Activated T-cell treated with anti-CD3 and anti-CD28 coated beads, Interleukin-2, amount 50 U/mL, for 4 hours (primary cell): ENCODE data around the gene TANGO6. TPM values are rescaled to one million over a fixed set of nuclear protein-coding genes. Genes with fewer than 3 reads are reported as not detected.

Experiments
- ATAC-seq, 2 donors: fragments of 200-7000 bp; cut with Tn5 transposase; one replicate each; pipeline ENCODE4 v1.10.0; 2021
- DNase-seq: peaks from one replicate; pipeline ENCODE4 v3.0.0-alpha.2; 2020
- H3K27me3 Mint-ChIP-seq: one replicate; pipeline ENCODE4 v1.8.0; 2021; ENCODE audit warnings: low read depth, mixed read lengths
- H3K36me3 Mint-ChIP-seq: one replicate; pipeline ENCODE4 v1.8.0; 2022; ENCODE audit warnings: mixed read lengths; ENCODE audit not compliant: insufficient read depth
- H3K4me1 Mint-ChIP-seq: one replicate; pipeline ENCODE4 v1.8.0; 2021; ENCODE audit warnings: low read depth, mixed read lengths
- H3K4me3 Mint-ChIP-seq: one replicate; pipeline ENCODE4 v1.8.0; 2021; ENCODE audit warnings: mild to moderate bottlenecking, moderate library complexity, mixed read lengths
- H3K9me3 Mint-ChIP-seq: one replicate; pipeline ENCODE4 v1.8.0; 2021; ENCODE audit warnings: mixed read lengths
- total RNA-seq, 3 donors: library from RNA; stranded (reverse); gene quantifications; one replicate each; pipeline ENCODE4 v1.2.1, GENCODE V29; 2021

Gene TANGO6
- total RNA-seq, 3 donors from 2014 or later = 29.6 to 37.7 (median 33.4) TPM

GRCh38 chr16:68943961-68944360, 100.6 kb downstream of the TANGO6 start:
- Mint-ChIP-seq H3K4me3 (no peak overlapping the region), H3K4me1 (no peaks in the 10 kb centered on the region), H3K36me3 (peaks cover 29% of the 10 kb centered on the region), H3K9me3 (peaks cover 8% of the 10 kb centered on the region), H3K27me3 (no peaks in the 10 kb centered on the region)
- no peak for ATAC-seq
- no peak for DNase-seq

GRCh38 chr16:68948230-68948910, 105.0 kb downstream of the TANGO6 start:
- H3K9me3 Mint-ChIP-seq = peaks cover 8% of the 10 kb centered on the region
- H3K4me3 Mint-ChIP-seq = no peak overlapping the region
- H3K36me3 Mint-ChIP-seq = peaks cover 29% of the 10 kb centered on the region
- no peaks in the 10 kb centered on the region for H3K27me3 Mint-ChIP-seq
- DNase-seq (no peak), ATAC-seq (no peak)
- no peaks in the 10 kb centered on the region for H3K4me1 Mint-ChIP-seq

DNA sequence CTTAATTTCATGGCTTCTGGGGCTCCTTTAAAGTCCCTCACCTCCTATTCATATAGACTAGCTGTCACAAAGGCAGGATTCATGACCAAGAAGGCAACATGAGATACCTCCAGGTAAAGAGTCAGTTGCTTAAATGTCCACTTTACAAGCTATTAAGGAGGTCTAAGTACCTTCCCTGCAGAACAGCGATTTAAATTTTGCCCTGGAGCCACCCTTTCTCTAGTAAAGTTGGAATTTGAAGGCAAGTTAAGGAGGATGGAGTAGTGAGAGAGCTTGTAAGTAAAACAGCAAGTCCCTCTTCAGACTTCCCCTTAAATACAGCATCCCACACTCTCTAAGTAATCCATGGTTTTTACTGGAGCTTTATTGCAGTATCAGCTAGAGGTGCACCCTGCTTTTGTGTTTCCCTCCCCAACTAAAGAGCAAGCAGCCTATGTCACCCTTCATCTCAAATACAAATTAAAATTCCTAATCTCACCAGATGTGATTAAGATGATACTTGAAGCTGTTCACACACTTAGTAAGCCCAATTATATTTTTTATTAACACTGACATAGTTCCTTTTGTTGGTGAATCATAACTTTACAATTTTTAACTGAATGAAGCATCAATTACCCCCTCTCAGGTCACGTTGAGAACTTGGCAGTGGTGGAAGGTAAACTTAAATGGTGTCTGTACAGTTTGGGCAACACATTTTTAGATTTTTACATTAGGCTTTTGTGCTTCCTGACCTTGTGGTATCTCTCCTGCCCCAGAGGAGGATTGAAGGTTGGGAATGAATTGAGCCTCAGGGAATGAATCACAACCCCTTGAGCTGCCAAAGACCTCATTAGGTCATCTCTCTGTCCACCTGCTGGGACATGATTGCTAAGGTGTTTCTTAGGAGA, 108.9 kb downstream of the TANGO6 start:
- no peaks in the 10 kb centered on the region for H3K4me1 Mint-ChIP-seq
- DNase-seq = no peak
- ATAC-seq = no peak
- H3K27me3 Mint-ChIP-seq = no peaks in the 10 kb centered on the region
- H3K9me3 Mint-ChIP-seq = no peaks in the 10 kb centered on the region
- peaks cover 8% of the 10 kb centered on the region for H3K36me3 Mint-ChIP-seq
- no peak overlapping the region for H3K4me3 Mint-ChIP-seq

- no peaks in the 10 kb centered on the region for H3K9me3 Mint-ChIP-seq
- ATAC-seq = no peak
- H3K4me3 Mint-ChIP-seq = no peak overlapping the region
- no peak for DNase-seq
- H3K4me1 Mint-ChIP-seq = no peaks in the 10 kb centered on the region
- H3K36me3 Mint-ChIP-seq = peaks cover 2% of the 10 kb centered on the region
- H3K27me3 Mint-ChIP-seq = no peaks in the 10 kb centered on the region
Observed at GRCh38 chr16:68954911-68955635, 111.7 kb downstream of the TANGO6 start.

GRCh38 chr16:68960910-68961309, 117.6 kb downstream of the TANGO6 start:
- Mint-ChIP-seq H3K36me3 (peaks cover 8% of the 10 kb centered on the region), H3K9me3 (no peaks in the 10 kb centered on the region), H3K27me3 (no peaks in the 10 kb centered on the region), H3K4me3 (no peak overlapping the region), H3K4me1 (no peaks in the 10 kb centered on the region)
- DNase-seq (no peak), ATAC-seq (no peak)

GRCh38 chr16:68961778-68962402, 118.6 kb downstream of the TANGO6 start:
- Mint-ChIP-seq H3K4me3 (no peak overlapping the region), H3K9me3 (no peaks in the 10 kb centered on the region), H3K27me3 (no peaks in the 10 kb centered on the region), H3K4me1 (no peaks in the 10 kb centered on the region), H3K36me3 (peaks cover 8% of the 10 kb centered on the region)
- DNase-seq (no peak), ATAC-seq (no peak)

DNA sequence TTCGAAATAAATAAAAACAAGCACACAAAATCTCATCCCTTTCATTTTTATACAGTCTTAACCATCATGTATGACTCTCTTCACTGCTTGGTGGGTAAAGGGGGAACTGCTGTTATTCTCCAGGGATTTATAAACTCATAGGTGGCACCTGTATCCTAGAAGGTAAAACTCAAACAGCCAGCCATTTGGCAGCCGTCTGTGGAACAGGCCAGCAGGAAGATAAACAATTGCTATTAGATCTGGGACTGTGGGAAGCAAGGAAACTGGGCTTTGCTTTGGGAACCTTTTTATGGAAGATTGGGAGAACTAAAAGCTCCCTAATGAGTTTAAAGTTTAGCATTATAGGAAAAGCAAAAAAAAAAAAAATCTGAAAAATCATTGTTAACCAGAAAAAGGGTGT, 126.0 kb downstream of the TANGO6 start:
- no peak for ATAC-seq

DNA sequence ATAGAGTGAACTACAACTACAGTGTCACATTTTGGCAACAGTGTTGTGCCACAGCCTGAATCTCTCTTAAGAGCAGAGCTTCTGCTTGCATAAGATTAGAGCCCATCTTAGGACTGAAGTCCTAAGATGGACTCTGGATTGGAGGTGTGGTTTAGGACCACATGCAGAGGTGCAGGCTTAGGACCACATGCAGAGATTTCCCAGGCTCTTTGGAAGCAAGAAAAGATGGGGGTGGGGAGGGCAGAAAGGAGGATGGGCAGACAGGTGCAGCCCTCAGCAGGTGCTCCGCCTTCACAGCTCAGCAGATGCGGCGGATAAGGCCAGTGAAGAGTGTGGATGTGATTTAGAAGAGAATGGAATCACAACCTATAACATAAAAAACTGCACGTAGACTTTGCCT, 128.7 kb downstream of the TANGO6 start:
- Mint-ChIP-seq H3K27me3 (no peaks in the 10 kb centered on the region), H3K36me3 (peaks cover 28% of the 10 kb centered on the region), H3K9me3 (no peaks in the 10 kb centered on the region), H3K4me1 (no peaks in the 10 kb centered on the region), H3K4me3 (no peak overlapping the region)
- no peak for ATAC-seq
- no peak for DNase-seq

More for the DNA sequence above, 126.0 kb downstream of the TANGO6 start:
- peaks cover 15% of the 10 kb centered on the region for H3K36me3 Mint-ChIP-seq
- no peaks in the 10 kb centered on the region for H3K4me1 Mint-ChIP-seq
- H3K9me3 Mint-ChIP-seq = no peaks in the 10 kb centered on the region
- no peaks in the 10 kb centered on the region for H3K27me3 Mint-ChIP-seq
- H3K4me3 Mint-ChIP-seq = no peak overlapping the region
- DNase-seq = no peak

GRCh38 chr16:68972720-68973119, 129.4 kb downstream of the TANGO6 start:
- Mint-ChIP-seq H3K4me1 (no peaks in the 10 kb centered on the region), H3K9me3 (no peaks in the 10 kb centered on the region), H3K36me3 (peaks cover 30% of the 10 kb centered on the region), H3K4me3 (no peak overlapping the region), H3K27me3 (no peaks in the 10 kb centered on the region)
- no peak for ATAC-seq
- DNase-seq = no peak

DNA sequence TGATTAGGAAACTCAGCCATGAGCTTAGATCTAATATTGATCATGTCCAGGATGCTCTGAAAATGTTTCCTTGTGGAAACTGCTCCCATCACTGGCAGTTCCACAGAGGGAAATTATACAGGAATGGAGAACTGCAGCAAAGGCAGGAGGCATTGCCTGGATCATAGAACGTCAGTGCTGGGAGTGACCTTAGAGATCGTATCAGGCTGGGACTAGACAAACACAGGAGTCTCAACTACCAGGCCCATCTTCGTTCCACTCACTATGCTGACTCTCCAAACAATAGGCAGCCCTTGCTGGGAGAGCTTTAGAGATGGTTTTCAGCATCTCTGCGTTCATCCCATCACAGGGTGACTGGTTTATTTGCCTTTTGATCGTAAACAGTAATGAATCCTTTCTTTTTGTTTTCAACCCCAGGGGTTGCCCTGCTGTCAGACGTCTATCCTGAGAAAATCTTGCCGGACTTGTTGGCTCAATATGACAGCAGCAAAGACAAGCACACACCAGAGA, 130.3 kb downstream of the TANGO6 start:
- no peak for ATAC-seq
- Mint-ChIP-seq H3K4me3 (no peak overlapping the region), H3K4me1 (no peaks in the 10 kb centered on the region), H3K27me3 (no peaks in the 10 kb centered on the region), H3K36me3 (peaks cover 37% of the 10 kb centered on the region), H3K9me3 (no peaks in the 10 kb centered on the region)
- no peak for DNase-seq

GRCh38 chr16:68978303-68978954, 135.1 kb downstream of the TANGO6 start:
- Mint-ChIP-seq H3K36me3 (peaks cover 37% of the 10 kb centered on the region), H3K4me1 (no peaks in the 10 kb centered on the region), H3K4me3 (no peak overlapping the region), H3K27me3 (no peaks in the 10 kb centered on the region), H3K9me3 (no peaks in the 10 kb centered on the region)
- DNase-seq = no peak
- ATAC-seq = no peak

- no peak for DNase-seq
- Mint-ChIP-seq H3K27me3 (no peaks in the 10 kb centered on the region), H3K9me3 (no peaks in the 10 kb centered on the region), H3K4me1 (no peaks in the 10 kb centered on the region), H3K4me3 (no peak overlapping the region), H3K36me3 (peaks cover 24% of the 10 kb centered on the region)
- no peak for ATAC-seq
Observed at GRCh38 chr16:68980695-68981315, 137.5 kb downstream of the TANGO6 start.

- Mint-ChIP-seq H3K9me3 (no peaks in the 10 kb centered on the region), H3K4me3 (no peak overlapping the region), H3K36me3 (peaks cover 23% of the 10 kb centered on the region), H3K27me3 (no peaks in the 10 kb centered on the region), H3K4me1 (no peaks in the 10 kb centered on the region)
- DNase-seq = no peak
- ATAC-seq = no peak
Observed at GRCh38 chr16:68981971-68982370, 138.6 kb downstream of the TANGO6 start.
